ENCODE results near the gene ITGB4.

Gene ITGB4

GRCh38 chr17:75733471-75733870 is 12.2 kb downstream of the ITGB4 start:
- no peak for DNase-seq

GRCh38 chr17:75734674-75735294 is 13.5 kb downstream of the ITGB4 start:
- no peak for DNase-seq

DNA sequence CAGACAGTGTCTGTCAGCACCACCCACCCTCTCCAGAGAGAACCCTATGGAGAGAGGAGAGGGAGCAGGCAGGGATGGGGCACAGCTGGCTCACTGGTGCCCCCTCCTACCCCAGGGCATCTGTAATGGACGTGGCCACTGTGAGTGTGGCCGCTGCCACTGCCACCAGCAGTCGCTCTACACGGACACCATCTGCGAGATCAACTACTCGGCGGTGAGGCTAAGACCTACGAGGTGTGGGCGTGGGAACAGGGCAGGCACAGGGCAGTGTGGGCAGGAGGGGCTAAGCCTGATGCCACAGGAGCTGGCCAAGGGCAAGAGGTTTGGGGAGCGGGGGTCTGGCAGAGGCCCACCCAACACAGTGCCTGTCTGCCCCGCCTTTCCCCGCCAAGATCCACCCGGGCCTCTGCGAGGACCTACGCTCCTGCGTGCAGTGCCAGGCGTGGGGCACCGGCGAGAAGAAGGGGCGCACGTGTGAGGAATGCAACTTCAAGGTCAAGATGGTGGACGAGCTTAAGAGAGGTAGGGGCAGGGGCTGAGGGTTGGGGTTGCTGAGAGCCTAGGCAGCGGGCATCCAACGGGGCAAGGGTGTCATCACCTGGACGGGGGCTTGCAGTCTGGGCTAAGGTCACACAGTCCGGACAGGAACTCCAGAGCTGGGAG is 15.0 kb downstream of the ITGB4 start:
- no peak for DNase-seq

DNA sequence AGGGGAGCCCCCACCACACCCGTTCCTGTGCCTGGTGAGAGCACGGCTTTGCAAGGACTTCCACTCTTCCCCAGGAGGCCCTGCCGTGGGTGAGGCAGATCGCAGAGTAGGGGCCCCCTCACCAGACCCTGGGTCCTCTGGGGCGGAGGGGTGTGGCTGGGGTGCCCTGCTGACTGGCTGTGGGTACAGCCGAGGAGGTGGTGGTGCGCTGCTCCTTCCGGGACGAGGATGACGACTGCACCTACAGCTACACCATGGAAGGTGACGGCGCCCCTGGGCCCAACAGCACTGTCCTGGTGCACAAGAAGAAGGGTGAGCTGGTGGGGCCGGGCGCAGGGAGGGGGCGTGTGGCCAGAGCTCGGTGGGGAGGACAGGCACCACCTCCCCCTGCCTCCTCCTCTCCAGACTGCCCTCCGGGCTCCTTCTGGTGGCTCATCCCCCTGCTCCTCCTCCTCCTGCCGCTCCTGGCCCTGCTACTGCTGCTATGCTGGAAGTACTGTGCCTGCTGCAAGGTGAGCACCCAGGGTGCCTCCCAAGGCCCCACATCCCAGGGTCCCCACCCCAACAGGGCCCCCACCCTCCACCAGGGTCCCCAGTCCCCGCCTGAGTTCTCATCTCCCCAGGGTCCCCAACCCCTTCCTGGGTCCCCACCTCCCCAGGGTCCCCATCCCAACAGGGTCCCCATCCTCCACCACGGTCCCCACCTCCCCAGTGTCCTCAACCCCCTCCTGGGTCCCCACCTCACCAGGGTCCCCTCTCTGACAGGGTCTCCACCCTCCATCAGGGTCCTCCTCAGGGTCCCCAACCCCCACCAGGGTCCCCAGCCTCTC is 16.1 kb downstream of the ITGB4 start:
- DNase-seq, result no peak

- DNase-seq, result peak; percentile 93 to 95 (median 94)
These were observed 17.1 kb downstream of the ITGB4 start for GRCh38 chr17:75738218-75738802.

GRCh38 chr17:75739174-75739573 is 17.9 kb downstream of the ITGB4 start:
- DNase-seq, result no peak

DNA sequence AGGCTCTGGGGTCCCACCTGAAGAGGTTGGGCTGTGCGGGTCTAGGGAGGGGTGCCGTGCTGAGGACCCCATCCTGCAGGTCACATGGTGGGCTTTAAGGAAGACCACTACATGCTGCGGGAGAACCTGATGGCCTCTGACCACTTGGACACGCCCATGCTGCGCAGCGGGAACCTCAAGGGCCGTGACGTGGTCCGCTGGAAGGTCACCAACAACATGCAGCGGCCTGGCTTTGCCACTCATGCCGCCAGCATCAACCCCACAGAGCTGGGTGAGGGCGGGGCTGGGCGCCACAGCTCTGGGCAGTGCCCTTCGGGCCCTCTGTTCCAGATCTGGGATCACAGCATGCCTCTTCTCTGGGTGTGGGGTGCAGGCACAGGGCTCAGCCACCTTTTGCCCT is 18.5 kb downstream of the ITGB4 start:
- DNase-seq, result no peak

GRCh38 chr17:75740215-75740614 is 19.0 kb downstream of the ITGB4 start:
- no peak for DNase-seq

GRCh38 chr17:75740631-75741077 is 19.4 kb downstream of the ITGB4 start:
- DNase-seq, result no peak

DNA sequence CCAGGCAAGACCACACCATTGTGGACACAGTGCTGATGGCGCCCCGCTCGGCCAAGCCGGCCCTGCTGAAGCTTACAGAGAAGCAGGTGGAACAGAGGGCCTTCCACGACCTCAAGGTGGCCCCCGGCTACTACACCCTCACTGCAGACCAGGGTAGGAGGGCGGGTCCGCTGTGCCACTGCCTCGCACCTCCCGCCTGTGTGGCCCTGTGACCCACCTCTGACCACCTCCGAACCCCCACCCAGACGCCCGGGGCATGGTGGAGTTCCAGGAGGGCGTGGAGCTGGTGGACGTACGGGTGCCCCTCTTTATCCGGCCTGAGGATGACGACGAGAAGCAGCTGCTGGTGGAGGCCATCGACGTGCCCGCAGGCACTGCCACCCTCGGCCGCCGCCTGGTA is 21.1 kb downstream of the ITGB4 start:
- DNase-seq, result no peak

- DNase-seq, result no peak
These were observed 22.5 kb downstream of the ITGB4 start for GRCh38 chr17:75743625-75744206.

- DNase-seq, result no peak
These were observed 27.4 kb downstream of the ITGB4 start for GRCh38 chr17:75748706-75749105.

DNA sequence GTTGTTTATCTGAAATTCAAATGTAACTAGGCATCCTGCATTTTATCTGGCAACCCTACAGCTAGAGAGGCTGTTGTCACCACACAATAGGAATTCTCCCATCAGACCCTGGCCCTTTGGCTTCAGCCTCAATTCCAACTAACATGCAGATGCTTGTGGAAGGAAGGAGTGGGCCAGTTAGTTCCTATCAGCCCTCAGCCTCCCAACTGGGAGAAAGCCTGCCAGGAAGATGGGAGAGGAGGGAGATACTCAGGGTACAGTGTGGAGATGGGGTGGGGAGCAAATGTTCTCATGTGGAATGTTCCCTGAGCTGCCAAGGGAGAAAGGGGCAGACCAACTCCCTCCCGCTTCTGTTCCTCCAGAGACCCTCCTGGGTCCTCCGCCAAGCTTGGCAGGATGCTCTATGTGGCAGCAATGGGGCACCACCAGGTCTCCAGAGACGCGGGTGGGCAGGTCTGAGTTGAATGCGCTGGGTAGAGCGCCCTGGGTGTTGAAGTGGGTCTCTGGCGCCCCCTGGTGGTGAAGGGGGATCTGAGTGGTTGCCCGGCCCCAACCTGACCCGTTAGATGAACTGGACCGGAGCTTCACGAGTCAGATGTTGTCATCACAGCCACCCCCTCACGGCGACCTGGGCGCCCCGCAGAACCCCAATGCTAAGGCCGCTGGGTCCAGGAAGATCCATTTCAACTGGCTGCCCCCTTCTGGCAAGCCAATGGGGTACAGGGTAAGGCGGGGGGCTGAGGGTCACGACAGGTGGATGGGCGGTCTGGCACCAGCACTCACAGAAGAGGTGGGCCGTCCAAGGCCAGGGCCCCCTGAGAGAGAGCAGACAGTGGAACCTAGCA is 28.5 kb downstream of the ITGB4 start:
- DNase-seq, result peak; percentile 85 to 95 (median 91)

DNA sequence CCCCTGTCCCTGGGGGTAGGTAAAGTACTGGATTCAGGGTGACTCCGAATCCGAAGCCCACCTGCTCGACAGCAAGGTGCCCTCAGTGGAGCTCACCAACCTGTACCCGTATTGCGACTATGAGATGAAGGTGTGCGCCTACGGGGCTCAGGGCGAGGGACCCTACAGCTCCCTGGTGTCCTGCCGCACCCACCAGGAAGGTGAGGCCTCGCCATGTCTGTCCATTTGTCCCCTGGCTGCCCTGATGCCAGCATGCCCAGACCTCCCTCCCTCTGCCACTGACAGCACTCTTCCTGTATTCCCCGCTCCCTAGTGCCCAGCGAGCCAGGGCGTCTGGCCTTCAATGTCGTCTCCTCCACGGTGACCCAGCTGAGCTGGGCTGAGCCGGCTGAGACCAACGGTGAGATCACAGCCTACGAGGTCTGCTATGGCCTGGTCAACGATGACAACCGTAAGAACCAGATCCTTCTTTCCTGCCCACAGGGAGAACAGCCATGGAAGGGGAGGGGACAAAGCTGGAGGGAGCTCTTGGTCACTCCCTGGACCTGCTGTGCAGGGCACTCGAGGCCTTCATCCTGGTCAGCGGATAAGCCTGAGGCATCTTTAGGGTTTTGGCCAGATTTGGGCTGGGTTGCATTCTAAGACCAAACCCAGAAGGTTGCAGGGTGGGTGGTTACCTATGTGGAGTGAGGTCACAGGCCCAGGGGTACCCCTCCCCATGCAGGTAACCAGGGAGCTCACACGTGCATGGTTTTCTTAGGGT is 29.6 kb downstream of the ITGB4 start:
- DNase-seq, result no peak

DNA sequence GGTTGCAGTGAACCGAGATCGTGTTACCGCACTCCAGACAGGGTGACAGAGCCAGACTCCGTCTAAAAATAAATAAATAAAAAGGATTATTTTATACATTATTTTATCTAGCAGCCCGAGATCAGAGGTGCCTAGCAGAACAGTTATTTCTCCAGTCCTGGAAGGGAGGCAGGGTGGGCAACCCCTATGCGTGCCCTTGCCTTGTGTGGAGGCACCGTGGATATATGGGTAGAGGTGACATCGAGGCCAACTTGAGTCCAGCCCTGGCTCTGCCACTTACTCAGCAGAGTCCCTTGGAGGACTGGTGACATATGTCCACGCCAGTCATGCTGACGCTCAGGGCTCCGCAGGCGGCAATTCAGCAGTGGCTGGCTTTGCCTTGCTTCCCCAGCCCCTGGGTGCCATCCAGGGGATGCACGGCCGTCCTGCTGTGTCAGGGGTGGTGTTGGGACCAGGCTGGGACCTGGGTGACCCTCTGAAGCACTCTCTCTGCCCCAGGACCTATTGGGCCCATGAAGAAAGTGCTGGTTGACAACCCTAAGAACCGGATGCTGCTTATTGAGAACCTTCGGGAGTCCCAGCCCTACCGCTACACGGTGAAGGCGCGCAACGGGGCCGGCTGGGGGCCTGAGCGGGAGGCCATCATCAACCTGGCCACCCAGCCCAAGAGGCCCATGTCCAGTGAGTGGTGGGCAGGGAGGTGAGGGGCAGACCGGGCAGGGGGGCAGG is 30.6 kb downstream of the ITGB4 start:
- no peak for DNase-seq

DNA sequence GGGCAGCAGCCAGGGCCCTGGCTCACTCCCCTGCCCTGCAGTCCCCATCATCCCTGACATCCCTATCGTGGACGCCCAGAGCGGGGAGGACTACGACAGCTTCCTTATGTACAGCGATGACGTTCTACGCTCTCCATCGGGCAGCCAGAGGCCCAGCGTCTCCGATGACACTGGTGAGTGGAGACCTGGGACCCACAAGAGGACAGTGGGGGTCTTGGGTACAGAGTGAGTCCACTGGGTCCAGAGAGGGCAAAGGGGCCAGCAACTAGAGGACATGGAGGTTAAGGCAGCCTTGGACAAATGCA is 31.1 kb downstream of the ITGB4 start:
- DNase-seq, result no peak

DNA sequence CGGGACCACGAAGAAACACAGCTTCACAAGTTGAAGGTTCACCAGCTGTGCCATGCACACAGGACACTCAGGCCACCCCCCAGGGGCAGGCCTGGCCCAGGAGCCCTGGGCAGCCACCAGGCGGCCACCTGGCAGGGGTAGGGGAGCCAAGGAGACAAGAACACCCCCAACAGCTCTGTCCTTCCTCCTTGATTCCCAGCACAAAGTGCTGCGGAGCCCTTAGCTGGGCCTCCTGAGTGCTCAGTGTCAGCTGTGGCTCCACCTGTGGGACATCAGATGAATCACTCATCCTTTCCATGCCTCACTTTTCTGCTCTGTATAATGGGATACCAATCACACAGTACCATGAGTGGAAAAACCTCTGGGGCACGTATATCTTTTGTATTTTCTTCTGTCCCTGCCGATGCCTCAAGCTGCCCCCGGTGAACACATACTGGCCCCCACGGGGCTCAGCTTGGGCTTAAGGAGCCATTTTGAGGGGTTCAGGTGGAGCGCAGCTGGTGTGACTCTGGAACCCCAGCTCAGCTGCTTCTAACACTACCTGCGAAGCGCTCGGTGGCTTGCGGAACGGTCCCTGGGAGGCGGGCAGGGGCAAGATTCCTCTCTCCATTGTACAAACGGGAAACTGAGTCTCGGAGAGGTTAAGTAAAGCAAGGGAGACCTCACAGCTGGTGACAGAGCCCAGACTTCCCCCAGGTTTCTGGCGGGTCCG is 31.7 kb downstream of the ITGB4 start:
- no peak for DNase-seq

DNA sequence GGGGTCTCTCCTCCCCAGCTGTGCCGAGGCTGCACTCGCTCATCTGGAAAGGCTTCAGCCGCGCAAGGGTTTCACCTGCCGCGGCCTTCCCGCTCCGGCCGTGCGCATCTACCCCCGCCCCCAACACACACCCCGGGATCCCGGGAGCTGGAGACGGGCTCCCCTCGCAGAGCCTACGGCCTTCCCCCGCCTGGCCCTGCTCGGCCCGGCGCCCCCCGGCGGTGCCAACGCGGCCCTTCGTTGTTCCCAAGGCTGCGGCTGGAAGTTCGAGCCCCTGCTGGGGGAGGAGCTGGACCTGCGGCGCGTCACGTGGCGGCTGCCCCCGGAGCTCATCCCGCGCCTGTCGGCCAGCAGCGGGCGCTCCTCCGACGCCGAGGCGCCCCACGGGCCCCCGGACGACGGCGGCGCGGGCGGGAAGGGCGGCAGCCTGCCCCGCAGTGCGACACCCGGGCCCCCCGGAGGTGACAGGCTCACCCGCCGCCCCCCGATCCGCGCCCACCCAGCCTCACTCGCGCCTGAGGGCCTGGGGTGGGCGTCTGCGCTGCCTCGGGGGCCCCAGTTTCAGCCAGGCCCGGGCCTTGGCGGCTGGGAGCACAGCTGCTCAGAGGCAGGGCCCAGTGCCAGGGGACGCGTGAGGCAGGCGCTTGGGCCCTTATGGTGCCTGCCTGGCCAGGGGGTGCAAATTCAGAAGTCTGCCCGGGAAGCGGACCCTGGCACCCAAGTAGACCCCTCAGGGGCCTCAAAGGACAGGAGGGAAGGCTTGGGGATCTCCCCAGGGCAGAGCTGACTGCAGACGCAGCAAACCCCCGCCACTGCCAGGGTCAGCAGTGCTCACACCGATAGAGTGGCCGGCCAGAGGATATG is 32.5 kb downstream of the ITGB4 start:
- DNase-seq, result peak; percentile 72 to 88 (median 76)
